HG02885 (cell line): ENCODE data around the gene ANO2.

Experiments used
- ATAC-seq: cut with Tn5 transposase; IDR thresholded peaks from one replicate; pipeline ENCODE4 v1.9.1; 2021; ENCODE audit warnings: mild to moderate bottlenecking; ENCODE audit not compliant: unreplicated experiment, poor library complexity

The ANO2 gene

GRCh38 chr12:5789469-5789968, 155.5 kb downstream of the ANO2 start:
- no peak for ATAC-seq

GRCh38 chr12:5787828-5788227, 157.2 kb downstream of the ANO2 start:
- ATAC-seq, result no peak

GRCh38 chr12:5785601-5786000, 159.5 kb downstream of the ANO2 start:
- no peak for ATAC-seq

GRCh38 chr12:5784462-5785130, 160.5 kb downstream of the ANO2 start:
- ATAC-seq, result no peak

GRCh38 chr12:5783289-5783920, 161.7 kb downstream of the ANO2 start:
- ATAC-seq, result no peak

GRCh38 chr12:5780536-5780935, 164.5 kb downstream of the ANO2 start:
- ATAC-seq, result no peak

- no peak for ATAC-seq
These were observed 165.7 kb downstream of the ANO2 start for GRCh38 chr12:5779401-5779800.

GRCh38 chr12:5778821-5779220, 166.2 kb downstream of the ANO2 start:
- ATAC-seq, result no peak

GRCh38 chr12:5777451-5777850, 167.6 kb downstream of the ANO2 start:
- ATAC-seq, result no peak

GRCh38 chr12:5776091-5776490, 169.0 kb downstream of the ANO2 start:
- no peak for ATAC-seq

GRCh38 chr12:5773550-5773949, 171.5 kb downstream of the ANO2 start:
- no peak for ATAC-seq

- no peak for ATAC-seq
These were observed 173.3 kb downstream of the ANO2 start for GRCh38 chr12:5771756-5772155.

- no peak for ATAC-seq
These were observed 174.3 kb downstream of the ANO2 start for GRCh38 chr12:5770727-5771126.

- no peak for ATAC-seq
These were observed 176.4 kb downstream of the ANO2 start for GRCh38 chr12:5768581-5769196.

- no peak for ATAC-seq
These were observed 176.9 kb downstream of the ANO2 start for GRCh38 chr12:5768171-5768570.

GRCh38 chr12:5758347-5758746, 186.7 kb downstream of the ANO2 start:
- no peak for ATAC-seq

GRCh38 chr12:5756338-5756842, 188.7 kb downstream of the ANO2 start:
- ATAC-seq, result no peak

GRCh38 chr12:5748027-5748426, 197.0 kb downstream of the ANO2 start:
- ATAC-seq, result no peak

- ATAC-seq, result no peak
These were observed 198.1 kb downstream of the ANO2 start for GRCh38 chr12:5746917-5747316.

GRCh38 chr12:5746036-5746908, 198.8 kb downstream of the ANO2 start:
- no peak for ATAC-seq
